H9 (cell line): Measurements from ENCODE around the gene MAP1LC3B. TPM values are rescaled to one million over a fixed set of nuclear protein-coding genes. Genes with fewer than 3 reads are reported as not detected.

Experiments
- DNase-seq: peaks from one replicate; pipeline ENCODE4 v3.0.0-alpha.2; 2017
- H2AFZ ChIP-seq: one replicate; pipeline ENCODE4 v1.6.1; 2013; ENCODE audit warnings: mild to moderate bottlenecking, low read length, control low read depth, moderate library complexity
- H2AK5ac ChIP-seq: 2 replicates; pipeline ENCODE4 v1.6.1; 2013; ENCODE audit warnings: low read length, control low read depth, mixed read lengths; ENCODE audit not compliant: insufficient read length
- H2BK120ac ChIP-seq: one replicate; pipeline ENCODE4 v1.6.1; 2013; ENCODE audit warnings: low read depth, mild to moderate bottlenecking, low read length, control low read depth, inconsistent platforms; ENCODE audit not compliant: poor library complexity, severe bottlenecking
- H2BK12ac ChIP-seq: 2 replicates; pipeline ENCODE4 v1.6.1; 2013; ENCODE audit warnings: low read length, control low read depth, mixed read lengths, low read depth; ENCODE audit not compliant: insufficient read length
- H2BK15ac ChIP-seq: 2 replicates; pipeline ENCODE4 v1.6.1; 2013; ENCODE audit warnings: low read depth, low read length, control low read depth
- H2BK20ac ChIP-seq: one replicate; pipeline ENCODE4 v1.6.1; 2013; ENCODE audit warnings: low read depth, mild to moderate bottlenecking, low read length, control low read depth, inconsistent platforms; ENCODE audit not compliant: poor library complexity, severe bottlenecking
- H2BK5ac ChIP-seq: 2 replicates; pipeline ENCODE4 v1.6.1; 2013; ENCODE audit warnings: low read length, control low read depth, mixed read lengths; ENCODE audit not compliant: insufficient read length
- H3K14ac ChIP-seq: 2 replicates; pipeline ENCODE4 v1.6.1; 2013; ENCODE audit warnings: low read length, control low read depth; ENCODE audit not compliant: insufficient read depth
- H3K18ac ChIP-seq: 2 replicates; pipeline ENCODE4 v1.6.1; 2013; ENCODE audit warnings: low read depth, mild to moderate bottlenecking, mixed read lengths, low read length, control low read depth; ENCODE audit not compliant: insufficient read length
- H3K23ac ChIP-seq: 2 replicates; pipeline ENCODE4 v1.6.1; 2013; ENCODE audit warnings: low read length, control low read depth, mixed read lengths, low read depth; ENCODE audit not compliant: insufficient read length
- H3K23me2 ChIP-seq: 2 replicates; pipeline ENCODE4 v1.6.1; 2013; ENCODE audit warnings: low read depth, mild to moderate bottlenecking, mixed read lengths, low read length, control low read depth; ENCODE audit not compliant: insufficient read length, poor library complexity, severe bottlenecking
- H3K27ac ChIP-seq: 2 replicates; pipeline ENCODE4 v1.5.1; 2013; ENCODE audit warnings: low read length, control low read depth, mixed read lengths, low read depth; ENCODE audit not compliant: insufficient read length
- H3K27me3 ChIP-seq: 2 replicates; pipeline ENCODE4 v1.6.1; 2013; ENCODE audit warnings: low read length, control low read depth, inconsistent platforms; ENCODE audit not compliant: insufficient read depth
- H3K4ac ChIP-seq: 2 replicates; pipeline ENCODE4 v1.6.1; 2013; ENCODE audit warnings: low read depth, mild to moderate bottlenecking, control low read depth, inconsistent platforms, low read length, moderate library complexity
- H3K4me1 ChIP-seq: 2 replicates; pipeline ENCODE4 v1.6.1; 2013; ENCODE audit warnings: low read length, control low read depth, inconsistent platforms; ENCODE audit not compliant: insufficient read depth
- H3K4me2 ChIP-seq: 2 replicates; pipeline ENCODE4 v1.6.1; 2013; ENCODE audit warnings: low read length, control low read depth, mixed read lengths; ENCODE audit not compliant: insufficient read length, insufficient read depth
- H3K56ac ChIP-seq: 2 replicates; pipeline ENCODE4 v1.6.1; 2013; ENCODE audit warnings: low read depth, mild to moderate bottlenecking, mixed read lengths, low read length, control low read depth; ENCODE audit not compliant: insufficient read length
- H3K79me1 ChIP-seq: 2 replicates; pipeline ENCODE4 v1.6.1; 2013; ENCODE audit warnings: low read depth, mild to moderate bottlenecking, moderate library complexity, low read length, control low read depth, inconsistent platforms; ENCODE audit not compliant: insufficient read depth, poor library complexity, severe bottlenecking
- H3K79me2 ChIP-seq: 2 replicates; pipeline ENCODE4 v1.6.1; 2013; ENCODE audit warnings: low read length, control low read depth, inconsistent platforms; ENCODE audit not compliant: insufficient read depth
- H3K9ac ChIP-seq: 2 replicates; pipeline ENCODE4 v1.6.1; 2013; ENCODE audit warnings: low read length, control low read depth, mixed read lengths; ENCODE audit not compliant: insufficient read length; ENCODE audit errors: extremely low read depth
- H3K9me3 ChIP-seq: one replicate; pipeline ENCODE4 v1.6.1; 2013; ENCODE audit warnings: low read depth, low read length, inconsistent platforms; ENCODE audit not compliant: control insufficient read depth
- H3T11ph ChIP-seq: one replicate; pipeline ENCODE4 v1.6.1; 2013; ENCODE audit warnings: mild to moderate bottlenecking, low read length, control low read depth, inconsistent platforms
- H4K20me1 ChIP-seq: one replicate; pipeline ENCODE4 v1.6.1; 2013; ENCODE audit not compliant: control insufficient read depth, insufficient read length, insufficient read depth
- H4K5ac ChIP-seq: 2 replicates; pipeline ENCODE4 v1.6.1; 2013; ENCODE audit warnings: low read depth, mild to moderate bottlenecking, mixed read lengths, low read length, control low read depth; ENCODE audit not compliant: insufficient read length
- H4K8ac ChIP-seq: replicated peaks from 2 replicates; pipeline ENCODE4 v1.6.1; 2013; ENCODE audit warnings: low read length, control low read depth, mixed read lengths, low read depth; ENCODE audit not compliant: insufficient read length
- H4K91ac ChIP-seq: 2 replicates; pipeline ENCODE4 v1.6.1; 2013; ENCODE audit warnings: low read depth, mild to moderate bottlenecking, moderate library complexity, mixed read lengths, low read length, control low read depth; ENCODE audit not compliant: insufficient read length
- H3K27ac Mint-ChIP-seq, 3 experiments: 2 replicates in 2 of 3; 3 replicates in 1 of 3; pipeline ENCODE4 v1.8.0; 2020 to 2021; ENCODE audit warnings: mixed read lengths in 3 of 3, mild to moderate bottlenecking in 1 of 3, moderate library complexity in 1 of 3
- H3K27me3 Mint-ChIP-seq: 2 replicates; pipeline ENCODE4 v1.8.0; 2021; ENCODE audit warnings: low read depth, mild to moderate bottlenecking, moderate library complexity, mixed read lengths
- H3K36me3 Mint-ChIP-seq, 3 experiments: 2 replicates in 2 of 3; 3 replicates in 1 of 3; pipeline ENCODE4 v1.8.0; 2020 to 2021; ENCODE audit warnings: low read depth in 3 of 3, mixed read lengths in 3 of 3; ENCODE audit not compliant: insufficient read depth in 1 of 3
- H3K4me1 Mint-ChIP-seq, 2 experiments: 2 replicates each; pipeline ENCODE4 v1.8.0; 2020; ENCODE audit warnings: mixed read lengths in 2 of 2
- H3K4me3 Mint-ChIP-seq, 2 experiments: 2 replicates in 1 of 2; 3 replicates in 1 of 2; pipeline ENCODE4 v1.8.0; 2020 to 2021; ENCODE audit warnings: mild to moderate bottlenecking in 2 of 2, mixed read lengths in 2 of 2, moderate library complexity in 1 of 2
- H3K9me3 Mint-ChIP-seq, 2 experiments: 2 replicates in 1 of 2; 3 replicates in 1 of 2; pipeline ENCODE4 v1.8.0; 2020; ENCODE audit warnings: mild to moderate bottlenecking in 2 of 2, mixed read lengths in 2 of 2, moderate library complexity in 1 of 2
- WGBS: extraction: QIAGEN DNeasy Blood & Tissue Kit; methylation state at CpG from one replicate; pipeline ENCODE4 v1.1.7; 2013; ENCODE audit warnings: missing lambda C conversion rate, low lambda C conversion rate, mixed read lengths; ENCODE audit not compliant: insufficient read length; ENCODE audit errors: extremely low coverage; 5-methylcytosine and 5-hydroxymethylcytosine counted together
- total RNA-seq: library from RNA; stranded (reverse); gene quantifications from 2 replicates; pipeline ENCODE4 v1.2.1, GENCODE V29; 2021
- TF ChIP-seq, protein P1 (sequence below): fragments of 200-600 bp; sonication (generic); conservative IDR thresholded peaks from 3 replicates; pipeline ENCODE4 v1.8.0; 2021; ENCODE audit warnings: antibody characterized with exemption, mild to moderate bottlenecking

The MAP1LC3B gene
- total RNA-seq, 1 experiment from 2014 or later = 47.1 TPM

DNA sequence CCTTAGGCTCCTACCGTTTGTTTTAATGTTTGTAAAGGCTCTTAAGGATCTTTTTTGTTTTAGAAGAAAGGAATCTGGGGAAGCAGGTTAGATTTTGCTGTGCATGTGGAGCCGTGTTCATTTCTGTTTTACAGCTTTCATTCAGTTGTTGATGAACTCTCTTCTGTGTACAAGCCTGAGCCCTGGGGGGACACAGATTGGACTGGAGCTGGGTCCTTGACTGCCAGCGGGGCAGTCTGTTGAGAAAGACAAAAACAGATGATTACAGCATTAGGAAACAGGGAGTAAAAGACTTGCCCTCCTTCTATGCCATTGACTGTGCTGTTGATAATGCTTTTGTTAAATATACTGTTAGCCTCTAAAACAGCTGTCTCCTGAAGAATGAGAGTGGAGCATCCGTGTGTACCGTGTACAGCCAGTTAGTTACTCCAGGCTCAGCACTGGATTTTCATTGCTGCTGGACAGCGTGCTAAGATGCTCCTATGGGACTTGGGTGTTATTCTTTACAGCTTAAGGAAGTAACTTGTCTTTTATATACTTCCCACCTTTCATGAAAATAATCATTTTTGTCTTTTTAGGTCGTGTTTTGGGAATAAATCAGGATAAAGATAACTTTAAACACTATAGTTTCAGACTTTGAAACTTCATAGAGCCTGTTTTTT lies 3.2 kb downstream of the MAP1LC3B start:
- H4K20me1 ChIP-seq = no peaks in the 10 kb centered on the region
- H3K9me3 ChIP-seq = no peaks in the 10 kb centered on the region
- H2BK20ac ChIP-seq = no peak overlapping the region
- no peaks in the 10 kb centered on the region; the same call in 1 of the 2 replicates for H3K4me1 ChIP-seq
- H3K27me3 ChIP-seq = no peaks in the 10 kb centered on the region
- no CpG with 5 or more reads among the region's 7 CpGs for WGBS
- 0 out of 7 replicates have a peak overlapping the region, but pooled peaks of 1 of the 3 experiments have one; percentile 62 for H3K27ac Mint-ChIP-seq
- H3K27ac ChIP-seq = no peak overlapping the region
- H3K9me3 Mint-ChIP-seq = no peaks in the 10 kb centered on the region; a peak in 1 of 5 replicates
- no peak overlapping the region for H3K4me3 Mint-ChIP-seq
- H2BK15ac ChIP-seq = no peak overlapping the region
- H3K14ac ChIP-seq = no peak overlapping the region
- H3K23ac ChIP-seq = no peak overlapping the region
- no peak overlapping the region for H4K5ac ChIP-seq
- peaks cover 2% of the 10 kb centered on the region for H3K79me1 ChIP-seq
- H4K91ac ChIP-seq = no peak overlapping the region
- peaks cover 2% of the 10 kb centered on the region; the same call in 1 of the 2 replicates for H3K27me3 Mint-ChIP-seq
- H3K56ac ChIP-seq = no peak overlapping the region
- H3K4ac ChIP-seq = no peak overlapping the region
- peaks cover 20 to 22% of the 10 kb centered on the region in 2 experiments for H3K4me1 Mint-ChIP-seq
- no peak overlapping the region for H4K8ac ChIP-seq
- no peak overlapping the region for H3K4me2 ChIP-seq
- H3T11ph ChIP-seq = no peak overlapping the region
- no peak for DNase-seq
- H3K79me2 ChIP-seq = peaks cover 4% of the 10 kb centered on the region; the same call in 1 of the 2 replicates
- no peak overlapping the region for H2BK5ac ChIP-seq
- no peak overlapping the region for H2AK5ac ChIP-seq
- peaks cover 5 to 23% (median 20%) of the 10 kb centered on the region in 3 experiments for H3K36me3 Mint-ChIP-seq
- H2BK120ac ChIP-seq = no peak overlapping the region
- no peak overlapping the region for H3K18ac ChIP-seq
- no peak overlapping the region for H3K9ac ChIP-seq
- TF ChIP-seq, protein P1, sequence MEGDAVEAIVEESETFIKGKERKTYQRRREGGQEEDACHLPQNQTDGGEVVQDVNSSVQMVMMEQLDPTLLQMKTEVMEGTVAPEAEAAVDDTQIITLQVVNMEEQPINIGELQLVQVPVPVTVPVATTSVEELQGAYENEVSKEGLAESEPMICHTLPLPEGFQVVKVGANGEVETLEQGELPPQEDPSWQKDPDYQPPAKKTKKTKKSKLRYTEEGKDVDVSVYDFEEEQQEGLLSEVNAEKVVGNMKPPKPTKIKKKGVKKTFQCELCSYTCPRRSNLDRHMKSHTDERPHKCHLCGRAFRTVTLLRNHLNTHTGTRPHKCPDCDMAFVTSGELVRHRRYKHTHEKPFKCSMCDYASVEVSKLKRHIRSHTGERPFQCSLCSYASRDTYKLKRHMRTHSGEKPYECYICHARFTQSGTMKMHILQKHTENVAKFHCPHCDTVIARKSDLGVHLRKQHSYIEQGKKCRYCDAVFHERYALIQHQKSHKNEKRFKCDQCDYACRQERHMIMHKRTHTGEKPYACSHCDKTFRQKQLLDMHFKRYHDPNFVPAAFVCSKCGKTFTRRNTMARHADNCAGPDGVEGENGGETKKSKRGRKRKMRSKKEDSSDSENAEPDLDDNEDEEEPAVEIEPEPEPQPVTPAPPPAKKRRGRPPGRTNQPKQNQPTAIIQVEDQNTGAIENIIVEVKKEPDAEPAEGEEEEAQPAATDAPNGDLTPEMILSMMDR = no peak
- no peak overlapping the region for H2AFZ ChIP-seq
- no peak overlapping the region for H2BK12ac ChIP-seq
- H3K23me2 ChIP-seq = peaks cover 4% of the 10 kb centered on the region
